Endodermal cell (in vitro differentiated cells): ENCODE measurements around the gene XAB2. TPM values are rescaled to one million over a fixed set of nuclear protein-coding genes. Genes with fewer than 3 reads are reported as not detected.

Experiments
- DNase-seq: peaks from one replicate; pipeline ENCODE4 v3.0.0-alpha.2; 2017
- H3K27ac ChIP-seq: 2 replicates; pipeline ENCODE4 v1.5.1; 2013; ENCODE audit warnings: mild to moderate bottlenecking, low read depth, low read length, moderate library complexity
- H3K27me3 ChIP-seq: 2 replicates; pipeline ENCODE4 v1.6.1; 2013; ENCODE audit warnings: mild to moderate bottlenecking, low read length, moderate library complexity; ENCODE audit not compliant: insufficient read depth, control insufficient read depth, poor library complexity, severe bottlenecking
- H3K36me3 ChIP-seq: 2 replicates; pipeline ENCODE4 v1.7.0; 2013; ENCODE audit warnings: mild to moderate bottlenecking, low read length, moderate library complexity; ENCODE audit not compliant: control insufficient read depth, insufficient read depth
- H3K4me1 ChIP-seq: one replicate; pipeline ENCODE4 v1.7.0; 2013; ENCODE audit warnings: low read length; ENCODE audit not compliant: control insufficient read depth, insufficient read depth
- H3K4me3 ChIP-seq: 2 replicates; pipeline ENCODE4 v1.5.1; 2013; ENCODE audit warnings: mild to moderate bottlenecking, low read length, moderate library complexity
- H3K9ac ChIP-seq: 2 replicates; pipeline ENCODE4 v1.6.1; 2013; ENCODE audit warnings: mild to moderate bottlenecking, low read length, moderate library complexity; ENCODE audit not compliant: poor library complexity, severe bottlenecking; ENCODE audit errors: extremely low read depth
- H3K9me3 ChIP-seq: 2 replicates; pipeline ENCODE4 v1.6.1; 2013; ENCODE audit warnings: mild to moderate bottlenecking, low read length, moderate library complexity; ENCODE audit not compliant: control insufficient read depth
- H3K27ac Mint-ChIP-seq: 2 replicates; pipeline ENCODE4 v1.8.0; 2020; ENCODE audit warnings: mixed read lengths
- H3K27me3 Mint-ChIP-seq: 2 replicates; pipeline ENCODE4 v1.8.0; 2021; ENCODE audit warnings: mild to moderate bottlenecking, mixed read lengths; ENCODE audit not compliant: insufficient read depth
- H3K36me3 Mint-ChIP-seq: 2 replicates; pipeline ENCODE4 v1.8.0; 2020; ENCODE audit warnings: low read depth, mixed read lengths
- H3K4me1 Mint-ChIP-seq: 2 replicates; pipeline ENCODE4 v1.8.0; 2020; ENCODE audit warnings: mixed read lengths
- H3K4me3 Mint-ChIP-seq: 2 replicates; pipeline ENCODE4 v1.8.0; 2020; ENCODE audit warnings: mild to moderate bottlenecking, moderate library complexity, mixed read lengths
- H3K9me3 Mint-ChIP-seq: 2 replicates; pipeline ENCODE4 v1.8.0; 2020; ENCODE audit warnings: mild to moderate bottlenecking, mixed read lengths
- CTCF ChIP-seq: fragments of 200-600 bp; sonication (generic); conservative IDR thresholded peaks from 2 replicates; pipeline ENCODE4 v1.5.0; 2021; ENCODE audit warnings: antibody characterized with exemption, mild to moderate bottlenecking
- whole genome bisulfite sequencing, 2 experiments: methylation state at CpG; one replicate each; pipeline versions ENCODE4 v1.1.5 to v1.1.7; 2013; ENCODE audit warnings: missing lambda C conversion rate in 2 of 2, mixed read lengths in 1 of 2; ENCODE audit not compliant: insufficient coverage in 1 of 2, insufficient read length in 1 of 2; 5-methylcytosine and 5-hydroxymethylcytosine counted together
- total RNA-seq, 2 donors: library from RNA; stranded (reverse); fragmentation: NEBNext Ultra II Directional in 1 of 2; extraction: Animal tissue kit (Norgen Biotek cat#: 25700) in 1 of 2; gene quantifications; 2 replicates in 1 of 2; 3 replicates in 1 of 2; pipeline ENCODE4 v1.2.1, GENCODE V29; 2021

The XAB2 gene
- total RNA-seq, 2 donors from 2014 or later, result 44.3 to 46.6 TPM

- no peak overlapping the region for H3K4me3 Mint-ChIP-seq
- H3K27ac ChIP-seq, result no peak overlapping the region
- H3K9ac ChIP-seq, result no peak overlapping the region
- TF ChIP-seq CTCF, result no peak
- H3K9me3 ChIP-seq, result no peaks in the 10 kb centered on the region
- DNase-seq, result no peak
- no peak overlapping the region for H3K27ac Mint-ChIP-seq
- H3K4me1 Mint-ChIP-seq, result peaks cover 19% of the 10 kb centered on the region
- H3K4me1 ChIP-seq, result peaks cover 7% of the 10 kb centered on the region
- no peak overlapping the region for H3K4me3 ChIP-seq
- H3K36me3 Mint-ChIP-seq, result peaks cover 38% of the 10 kb centered on the region
- peaks cover 25% of the 10 kb centered on the region for H3K36me3 ChIP-seq
- H3K9me3 Mint-ChIP-seq, result peaks cover 3% of the 10 kb centered on the region
- no peaks in the 10 kb centered on the region for H3K27me3 ChIP-seq
- no peaks in the 10 kb centered on the region for H3K27me3 Mint-ChIP-seq
These were observed 28.6 kb downstream of the XAB2 start for GRCh38 chr19:7600721-7601120.

- no peak for TF ChIP-seq CTCF
- 82 to 84% methylated on average over 6 of the region's 6 CpGs for WGBS, 2 experiments
- peak overlapping the region; percentile 74 for H3K4me3 Mint-ChIP-seq
- H3K36me3 Mint-ChIP-seq, result peaks cover 23% of the 10 kb centered on the region
- H3K9ac ChIP-seq, result no peak overlapping the region
- no peaks in the 10 kb centered on the region for H3K27me3 ChIP-seq
- H3K27ac Mint-ChIP-seq, result no peak overlapping the region
- H3K27ac ChIP-seq, result no peak overlapping the region
- no peak for DNase-seq
- no peak overlapping the region for H3K4me3 ChIP-seq
- peaks cover 7% of the 10 kb centered on the region for H3K4me1 ChIP-seq
- peaks cover 19% of the 10 kb centered on the region for H3K4me1 Mint-ChIP-seq
- peaks cover 15% of the 10 kb centered on the region for H3K36me3 ChIP-seq
- no peaks in the 10 kb centered on the region for H3K9me3 Mint-ChIP-seq
- no peaks in the 10 kb centered on the region for H3K9me3 ChIP-seq
- peaks cover 16% of the 10 kb centered on the region for H3K27me3 Mint-ChIP-seq
These were observed 31.2 kb downstream of the XAB2 start for GRCh38 chr19:7598180-7598579.

GRCh38 chr19:7597689-7598088 is 31.7 kb downstream of the XAB2 start:
- H3K27me3 ChIP-seq, result no peaks in the 10 kb centered on the region
- no peak for DNase-seq
- Mint-ChIP-seq H3K27me3 (peaks cover 17% of the 10 kb centered on the region), H3K4me3 (peak overlapping the region; percentile 74), H3K4me1 (peaks cover 19% of the 10 kb centered on the region), H3K36me3 (peaks cover 23% of the 10 kb centered on the region), H3K9me3 (no peaks in the 10 kb centered on the region), H3K27ac (no peak overlapping the region)
- peak overlapping the region; percentile 82 for H3K4me3 ChIP-seq
- H3K27ac ChIP-seq, result no peak overlapping the region
- no peak overlapping the region for H3K9ac ChIP-seq
- TF ChIP-seq CTCF, result no peak
- H3K36me3 ChIP-seq, result peaks cover 15% of the 10 kb centered on the region
- no peaks in the 10 kb centered on the region for H3K9me3 ChIP-seq
- peaks cover 7% of the 10 kb centered on the region for H3K4me1 ChIP-seq
- WGBS, 2 experiments, result 85 to 87% methylated on average over 3 to 9 of the region's 9 CpGs
